HG03442 (cell line): ENCODE data around the gene PPM1D.
"Not testable (repeated sequence)": the region's sequence is repeated elsewhere in the genome, so short reads cannot be mapped to it uniquely, and the experiment has no call there.

Source experiments
- ATAC-seq: cut with Tn5 transposase; IDR thresholded peaks from one replicate; pipeline ENCODE4 v1.9.1; 2021; ENCODE audit warnings: mild to moderate bottlenecking, moderate library complexity; ENCODE audit not compliant: unreplicated experiment

Gene PPM1D

GRCh38 chr17:60664022-60664421 lies 64.0 kb downstream of the PPM1D start:
- no peak for ATAC-seq

GRCh38 chr17:60665602-60666001 lies 65.6 kb downstream of the PPM1D start:
- ATAC-seq = no peak

DNA sequence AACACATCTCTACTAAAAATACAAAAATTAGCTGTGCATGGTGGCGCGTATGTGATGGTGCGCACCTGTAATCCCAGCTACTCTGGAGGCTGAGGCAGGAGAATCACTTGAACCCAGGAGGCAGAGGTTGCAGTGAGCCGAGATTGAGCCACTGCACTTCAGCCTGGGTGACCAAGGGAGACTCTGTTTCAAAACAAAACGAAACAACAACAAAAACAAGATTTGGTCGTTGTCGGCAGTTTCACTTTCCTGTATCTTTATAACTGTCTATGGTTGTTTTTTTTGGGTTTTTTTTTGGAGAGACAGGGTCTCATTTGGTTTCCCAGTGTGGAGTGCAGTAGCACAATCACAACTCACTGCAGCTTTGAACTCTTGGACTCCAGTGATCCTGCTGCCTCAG lies 68.7 kb downstream of the PPM1D start:
- not testable (repeated sequence) for ATAC-seq

GRCh38 chr17:60671482-60671881 lies 71.5 kb downstream of the PPM1D start:
- no peak for ATAC-seq

DNA sequence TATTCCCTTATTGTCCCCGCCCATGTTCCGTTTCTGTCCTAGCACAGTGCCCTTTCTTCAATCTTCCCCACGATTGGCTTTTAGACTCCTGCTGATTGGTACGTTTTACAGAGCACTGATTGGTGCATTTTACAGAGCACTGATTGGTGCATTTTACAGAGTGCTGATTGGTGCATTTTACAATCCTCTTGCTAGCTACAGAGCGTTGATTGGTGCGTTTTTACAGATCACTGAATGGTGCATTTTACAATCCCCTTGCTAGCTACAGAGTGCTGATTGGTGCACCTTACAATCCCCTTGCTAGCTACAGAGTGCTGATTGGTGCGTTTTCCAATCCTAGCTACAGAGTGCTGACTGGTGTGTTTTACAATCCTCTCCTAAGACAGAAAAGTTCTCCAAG lies 74.6 kb downstream of the PPM1D start:
- not testable (repeated sequence) for ATAC-seq

DNA sequence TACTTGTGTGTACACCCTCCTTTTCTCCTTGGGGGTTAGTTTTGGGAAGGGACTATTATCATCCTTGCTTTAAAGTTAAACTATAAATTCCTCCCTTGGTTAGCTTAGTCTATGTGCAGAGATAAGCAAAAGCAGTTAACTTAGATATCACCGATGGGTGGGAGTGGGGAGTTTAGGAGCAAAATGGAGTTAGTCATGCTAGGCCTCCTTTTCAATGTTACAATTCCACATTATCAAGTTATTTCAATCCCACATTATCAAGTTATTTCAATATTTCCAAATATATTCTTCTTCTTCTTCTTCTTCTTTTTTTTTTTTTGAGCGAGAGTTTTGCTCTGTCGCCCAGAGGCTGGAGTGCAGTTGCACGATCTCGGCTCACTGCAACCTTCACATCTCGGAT lies 76.0 kb downstream of the PPM1D start:
- no peak for ATAC-seq

DNA sequence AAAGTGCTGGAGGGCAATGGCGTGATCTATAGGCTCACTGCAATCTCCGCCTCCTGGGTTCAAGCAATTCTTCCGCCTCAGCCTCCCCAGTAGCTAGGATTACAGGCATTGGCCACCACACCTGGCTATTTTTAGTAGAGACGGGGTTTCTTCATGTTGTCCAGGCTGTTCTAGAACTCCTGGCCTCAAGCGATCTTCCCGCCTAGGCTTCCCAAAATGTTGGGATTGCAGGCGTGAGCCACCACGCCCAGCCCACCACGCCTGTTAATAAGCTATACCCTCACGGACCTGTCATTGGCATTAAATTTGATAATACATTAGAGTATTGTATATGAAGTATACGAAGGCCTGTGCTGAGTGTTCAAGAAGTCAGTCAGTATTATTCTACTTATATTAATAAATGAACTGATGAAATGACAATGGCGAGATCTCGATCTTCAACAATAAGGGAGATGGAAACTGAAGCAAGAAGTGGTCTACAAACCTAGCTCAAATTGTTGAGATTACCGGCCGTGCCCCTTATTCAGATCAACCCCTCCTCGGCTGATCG lies 76.8 kb downstream of the PPM1D start:
- no peak for ATAC-seq

- peak; percentile 94 for ATAC-seq
Measured at GRCh38 chr17:60677308-60678117, 77.5 kb downstream of the PPM1D start, which contains the start of gene BCAS3. TSS of gene BCAS3 (plus strand) at chr17:60677851.

- no peak for ATAC-seq
Measured at GRCh38 chr17:60678118-60678444, 78.1 kb downstream of the PPM1D start.

DNA sequence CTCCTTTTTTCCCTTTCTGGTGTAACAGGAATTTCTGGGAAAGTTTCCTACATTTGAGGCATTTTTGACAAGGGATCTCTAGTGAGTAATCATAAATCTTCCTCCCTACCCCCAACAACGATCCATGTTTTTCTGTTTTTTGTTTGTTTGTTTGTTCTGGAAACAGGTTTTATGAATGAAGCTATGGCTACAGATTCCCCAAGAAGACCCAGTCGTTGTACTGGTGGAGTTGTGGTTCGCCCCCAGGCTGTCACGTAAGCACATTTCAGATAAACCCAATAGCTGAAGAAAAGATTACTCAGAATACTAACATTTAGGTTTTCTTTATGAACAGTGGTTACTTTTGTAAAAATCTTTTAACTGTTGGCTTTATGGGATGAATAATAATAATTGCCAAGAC lies 79.3 kb downstream of the PPM1D start:
- ATAC-seq = no peak

DNA sequence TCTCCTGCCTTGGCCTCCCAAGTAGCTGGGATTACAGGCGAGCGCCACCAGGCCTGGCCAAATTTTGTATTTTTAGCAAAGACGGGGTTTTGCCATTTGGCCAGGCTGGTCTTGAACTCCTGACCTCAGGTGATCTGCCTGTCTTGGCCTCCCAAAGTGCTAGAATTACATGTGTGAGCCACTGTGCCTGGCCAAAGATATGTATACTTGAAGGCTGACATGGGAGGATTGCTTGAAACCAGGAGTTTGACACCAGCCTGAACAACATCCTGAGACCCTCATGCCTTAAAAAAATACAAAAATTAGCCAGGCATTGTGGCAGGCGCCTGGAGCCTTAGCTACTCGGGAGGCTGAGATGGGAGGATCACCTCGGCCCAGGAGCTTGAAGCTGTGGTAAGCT lies 80.8 kb downstream of the PPM1D start:
- ATAC-seq = no peak

DNA sequence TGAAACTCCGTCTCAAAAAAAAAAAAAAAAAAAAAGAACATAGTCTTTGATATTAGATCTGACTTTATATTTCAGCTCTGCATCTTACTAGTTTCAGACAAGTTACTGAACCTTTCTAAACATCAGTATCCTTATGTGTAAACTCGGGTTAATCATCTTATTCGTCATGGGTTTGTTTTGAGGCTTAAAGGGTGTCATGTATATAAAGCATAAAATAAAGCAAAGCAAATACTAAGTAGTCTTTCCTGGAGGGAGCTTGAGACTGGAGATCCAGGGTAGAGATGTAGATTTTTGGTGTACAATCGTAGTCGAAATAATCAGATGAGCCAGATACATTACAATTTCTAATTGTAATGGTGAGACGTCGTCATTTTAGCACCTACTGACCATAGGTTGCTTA lies 85.4 kb downstream of the PPM1D start:
- no peak for ATAC-seq

DNA sequence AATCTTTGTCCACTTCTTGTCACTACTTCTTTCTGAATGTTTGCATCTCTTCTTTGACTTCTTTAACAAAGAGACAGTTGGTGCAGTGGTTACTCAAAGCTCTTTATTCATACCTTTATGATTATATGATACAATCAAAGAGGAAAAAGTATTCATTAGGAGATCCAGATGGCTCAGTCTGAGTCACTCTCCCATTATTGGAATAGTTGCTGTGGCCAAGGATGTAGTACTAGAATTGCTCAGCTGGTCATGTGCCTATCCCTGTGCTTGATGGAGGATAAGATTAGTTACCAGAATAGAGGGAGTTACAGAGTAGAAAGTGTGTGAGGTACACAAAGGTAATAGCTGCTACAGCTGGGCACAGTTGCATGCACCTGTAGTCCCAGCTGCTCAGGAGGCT lies 96.0 kb downstream of the PPM1D start:
- ATAC-seq = no peak

- ATAC-seq = no peak
Measured at GRCh38 chr17:60699090-60699489, 99.1 kb downstream of the PPM1D start.

DNA sequence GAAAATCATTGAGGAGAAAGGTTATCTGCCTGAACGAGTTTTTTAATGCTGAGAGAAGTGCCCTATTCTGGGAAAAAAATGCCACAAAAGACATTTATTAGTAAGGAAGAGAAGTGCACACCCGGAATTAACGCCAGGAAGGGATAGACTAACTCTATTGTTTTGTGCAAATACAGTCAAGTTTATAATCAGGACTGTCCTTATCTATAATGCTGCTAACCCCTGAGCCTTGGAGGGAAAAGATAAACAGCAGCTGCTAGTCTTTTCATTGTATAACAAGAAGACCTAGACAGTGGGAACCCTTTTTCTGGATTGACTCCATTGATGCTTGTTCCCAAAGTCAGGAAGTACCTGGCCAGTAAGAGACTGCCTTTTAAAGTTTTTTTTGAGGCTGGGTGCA lies 104.2 kb downstream of the PPM1D start:
- no peak for ATAC-seq

DNA sequence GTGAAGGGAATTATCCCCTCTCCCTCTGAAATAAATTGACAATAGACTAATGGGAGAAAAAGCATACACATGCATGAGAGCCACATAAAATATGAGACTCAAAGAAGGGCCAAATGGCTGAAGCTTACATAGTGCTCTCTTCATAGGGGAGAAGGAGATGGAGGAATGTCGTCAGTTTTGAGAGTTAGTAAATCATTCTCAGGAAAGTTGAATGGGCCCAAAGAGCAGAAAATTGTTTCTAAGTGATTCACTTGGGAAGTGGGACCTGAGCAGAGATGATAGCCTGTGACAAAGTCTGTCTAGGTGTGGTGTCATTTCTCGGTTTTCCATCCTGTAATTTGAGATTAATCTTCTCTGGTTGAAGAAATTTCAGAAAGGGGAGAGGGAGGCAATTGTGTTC lies 112.7 kb downstream of the PPM1D start:
- no peak for ATAC-seq

DNA sequence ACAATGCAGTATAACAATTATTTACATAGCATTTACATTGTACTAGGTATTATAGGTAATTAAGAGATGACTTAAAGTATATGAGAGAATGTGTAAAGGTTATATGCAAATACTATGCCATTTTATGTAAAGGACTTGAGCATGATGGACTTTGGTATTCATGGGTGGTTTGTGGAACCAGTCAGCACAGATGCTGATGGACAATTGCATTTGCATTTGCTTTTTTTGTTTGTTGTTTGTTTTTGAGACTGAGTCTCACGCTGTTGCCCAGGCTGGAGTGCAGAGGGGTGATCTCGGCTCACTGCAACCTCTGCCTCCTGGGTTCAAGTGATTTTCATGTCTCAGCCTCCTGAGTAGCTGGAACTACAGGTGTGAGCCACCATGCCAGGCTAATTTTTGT lies 113.6 kb downstream of the PPM1D start:
- no peak for ATAC-seq
